ENCODE results near the gene MZT2A.

DNA sequence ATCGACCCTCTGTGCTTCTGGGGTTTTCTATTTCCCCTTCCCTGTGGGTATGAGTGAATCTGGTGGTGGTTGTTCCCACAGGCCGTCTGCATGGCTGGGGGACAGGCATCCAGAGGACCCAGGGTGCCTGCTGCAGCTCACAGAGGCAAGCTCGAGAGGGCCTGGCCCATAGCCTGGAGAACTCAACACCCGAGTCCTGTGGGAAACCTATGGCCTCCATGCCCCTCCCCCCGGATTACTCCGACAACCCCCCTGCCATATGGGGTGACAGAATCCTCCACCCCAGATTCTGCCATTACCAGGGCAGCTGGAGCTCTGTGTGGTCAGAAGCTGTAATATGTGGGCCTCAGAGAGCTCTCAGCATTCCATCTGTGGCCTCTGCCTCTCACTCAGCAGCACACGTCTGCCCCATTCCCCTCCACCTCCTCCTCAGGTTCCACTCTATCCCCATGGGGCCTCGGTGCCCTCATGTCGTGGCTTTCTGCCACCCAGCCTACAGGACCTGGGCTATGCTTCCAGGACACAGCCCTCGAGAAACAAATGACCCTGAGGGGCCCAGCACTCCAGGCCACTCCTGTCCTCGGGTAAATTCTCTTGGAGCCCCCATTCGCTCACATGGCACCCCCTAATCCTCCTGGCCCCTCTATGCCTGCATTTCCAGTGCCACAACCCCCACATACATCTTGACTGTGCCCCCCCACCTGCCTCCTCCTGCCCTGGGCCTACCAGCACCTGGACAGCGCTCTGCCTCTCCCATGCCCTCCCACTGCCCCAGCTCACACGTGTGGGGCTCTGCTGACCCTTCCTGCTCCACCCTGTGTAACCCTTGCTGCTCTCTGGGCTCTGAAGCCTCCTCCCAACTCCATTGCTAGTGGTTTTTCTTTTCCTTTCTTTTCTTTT lies 3.6 kb downstream of the MZT2A start:
- TF ChIP-seq CTCF (IDR thresholded peaks at IDR 0.05) (no peak), EZH2 (IDR thresholded peaks at IDR 0.05) (no peak)
